HCEC 1CT (cell line): ENCODE measurements around the gene SDF2L1.

ENCODE experiments used
- DNase-seq: peaks from one replicate; pipeline ENCODE4 v3.0.0-alpha.2; 2017

The SDF2L1 gene

DNA sequence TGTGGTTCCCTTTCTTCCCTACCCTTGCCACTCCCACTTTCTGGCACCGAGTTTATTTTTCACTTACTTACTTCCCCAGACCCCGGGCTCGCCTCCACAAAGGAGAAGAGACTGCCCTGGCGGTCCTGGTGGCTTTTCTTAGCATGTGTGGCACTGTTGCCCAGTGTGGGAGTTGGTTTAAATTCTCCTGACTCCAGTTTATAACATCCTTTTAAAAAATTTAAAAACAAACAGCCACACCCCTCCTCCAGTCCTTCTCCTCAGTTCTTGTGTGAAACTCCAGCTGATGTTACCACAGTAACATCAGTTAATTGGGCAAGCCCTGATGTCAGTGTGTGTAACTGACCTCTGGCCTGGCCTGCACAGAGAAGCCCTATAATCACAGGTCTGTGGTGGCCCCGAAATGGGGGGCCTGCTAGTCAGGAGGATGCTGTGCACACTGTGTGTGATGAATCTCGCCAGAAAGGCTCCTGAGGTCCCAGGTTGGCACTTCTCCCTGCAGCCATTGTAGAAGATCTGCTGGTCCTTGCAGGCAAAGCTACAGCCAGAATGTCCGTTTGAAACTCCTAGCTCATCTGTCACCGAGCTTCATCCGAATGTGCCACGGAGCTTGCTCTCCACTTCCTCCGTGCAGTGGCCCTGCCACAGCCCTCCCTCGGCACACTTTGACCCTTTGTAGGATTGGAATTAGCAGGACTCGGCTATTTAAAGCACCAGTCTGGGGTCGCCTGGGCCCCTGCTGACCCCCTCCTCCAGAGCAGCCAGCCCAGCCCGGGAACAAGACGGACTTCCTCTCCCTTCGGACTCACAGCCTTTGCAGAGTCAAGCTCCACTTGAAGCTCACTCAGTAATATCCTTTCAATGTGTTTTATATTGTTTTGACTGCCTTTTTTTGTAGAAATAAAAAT lies 19.8 kb upstream of the SDF2L1 start:
- DNase-seq: no peak

DNA sequence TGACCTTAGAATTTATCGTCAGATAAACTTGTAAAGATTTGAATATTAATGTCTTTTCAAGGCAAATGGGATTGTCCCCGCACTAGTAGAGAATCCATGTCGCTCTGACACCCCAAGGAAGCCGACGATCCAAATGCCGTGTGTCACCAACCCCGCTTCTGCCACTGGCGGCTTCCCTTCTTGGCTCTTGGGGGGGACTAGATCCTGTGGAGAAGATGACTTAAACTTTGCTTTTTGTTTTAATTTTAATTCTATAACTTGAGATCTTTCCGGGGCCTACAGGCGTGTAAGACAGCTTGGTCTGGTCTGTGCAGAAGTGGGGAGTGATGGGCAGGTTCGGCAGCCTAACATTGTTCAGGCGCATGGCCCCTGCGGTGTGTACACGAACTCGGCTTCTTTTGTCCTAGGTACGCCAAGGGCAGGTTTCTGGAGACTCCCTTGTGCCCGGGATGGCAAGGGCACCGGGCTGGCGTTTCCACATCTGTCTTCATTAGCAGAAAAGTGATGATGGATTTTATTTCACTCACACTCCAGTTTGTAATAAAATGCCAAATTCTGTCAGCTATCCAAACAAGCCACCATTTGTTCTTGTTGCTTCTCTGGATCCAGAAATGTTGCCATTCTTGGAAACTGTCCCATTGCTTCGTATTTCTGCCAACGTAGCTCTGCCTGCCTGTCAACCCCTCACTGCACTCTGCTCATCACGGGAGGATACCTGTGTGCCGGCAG lies 19.0 kb upstream of the SDF2L1 start:
- no peak for DNase-seq

- DNase-seq: no peak
Measured at GRCh38 chr22:21623648-21623970, 18.5 kb upstream of the SDF2L1 start.

DNA sequence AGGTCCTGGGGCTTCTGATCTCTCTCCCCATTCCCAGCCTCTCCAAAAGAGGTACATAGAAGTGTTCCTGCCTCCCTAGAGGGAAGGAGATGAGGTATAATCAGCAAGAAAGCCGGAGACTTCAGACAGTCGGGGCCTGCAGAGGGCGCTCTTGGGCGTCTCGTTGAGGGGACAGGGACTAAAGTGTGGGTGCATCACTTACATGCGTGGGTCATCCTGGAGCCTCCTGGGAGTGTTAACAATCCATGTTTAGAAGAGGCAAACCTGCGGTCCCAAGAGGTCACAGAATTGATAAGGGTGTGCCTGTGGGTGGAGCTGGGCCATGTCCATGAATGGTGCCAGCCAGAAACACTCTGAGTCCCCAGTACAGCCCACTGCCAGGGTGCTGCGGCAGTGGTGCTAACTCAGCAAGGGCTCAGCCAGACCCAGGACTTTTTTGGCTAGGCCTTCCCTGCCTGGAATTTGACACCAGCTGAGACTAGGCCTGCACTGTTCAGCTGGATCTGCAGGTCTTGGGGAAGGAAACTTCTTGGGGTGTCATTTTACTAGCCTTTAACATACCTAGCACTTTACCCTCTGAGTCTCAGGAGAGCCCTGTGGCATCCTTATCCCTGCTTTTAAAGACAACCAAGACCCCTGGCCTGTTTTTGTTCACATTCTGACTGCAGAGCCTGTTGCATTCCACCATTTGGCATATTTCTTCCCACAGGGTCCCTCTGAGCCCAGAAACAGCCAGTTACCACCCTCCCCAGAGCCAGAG lies 17.8 kb upstream of the SDF2L1 start:
- DNase-seq: peak; percentile 18

GRCh38 chr22:21624880-21625791 lies 17.0 kb upstream of the SDF2L1 start:
- no peak for DNase-seq

- DNase-seq: no peak
Measured at GRCh38 chr22:21626073-21626734, 15.9 kb upstream of the SDF2L1 start.

DNA sequence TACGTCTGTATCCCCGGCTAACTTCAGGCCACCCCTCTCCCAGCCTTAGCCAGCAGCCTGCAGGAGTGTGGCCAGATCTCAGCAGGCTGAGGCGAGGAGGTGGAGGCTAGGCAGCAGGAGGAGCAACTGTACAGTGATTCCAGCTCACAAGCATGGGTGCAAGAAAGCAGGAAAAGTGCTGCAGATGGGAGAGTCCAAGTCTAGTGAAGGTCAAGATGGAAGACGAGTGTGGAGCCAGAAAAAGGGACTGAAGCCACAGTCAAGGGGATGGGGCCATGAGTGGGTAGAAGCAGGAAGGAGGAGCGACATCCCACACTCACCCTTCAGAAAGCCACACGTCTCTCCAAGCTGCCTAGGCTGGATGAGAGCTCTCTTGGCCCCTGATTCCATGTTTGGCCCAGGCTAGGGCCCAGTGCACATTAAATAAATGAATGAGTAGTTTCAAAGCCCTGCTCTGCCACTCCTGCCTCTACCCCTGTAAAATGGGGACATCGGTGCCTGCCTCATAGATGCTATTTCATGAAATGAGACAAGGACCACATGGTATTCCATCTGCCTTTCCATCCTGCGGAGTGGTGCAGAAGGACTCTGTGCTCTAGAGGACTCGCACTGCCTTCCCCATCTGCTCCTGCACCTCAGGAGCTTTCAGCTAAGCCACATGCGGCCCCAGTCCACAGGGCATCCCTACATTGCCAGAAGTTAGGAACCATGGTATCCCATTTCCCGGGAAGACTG lies 15.2 kb upstream of the SDF2L1 start:
- DNase-seq: no peak

- no peak for DNase-seq
Measured at GRCh38 chr22:21628386-21629254, 13.5 kb upstream of the SDF2L1 start.

DNA sequence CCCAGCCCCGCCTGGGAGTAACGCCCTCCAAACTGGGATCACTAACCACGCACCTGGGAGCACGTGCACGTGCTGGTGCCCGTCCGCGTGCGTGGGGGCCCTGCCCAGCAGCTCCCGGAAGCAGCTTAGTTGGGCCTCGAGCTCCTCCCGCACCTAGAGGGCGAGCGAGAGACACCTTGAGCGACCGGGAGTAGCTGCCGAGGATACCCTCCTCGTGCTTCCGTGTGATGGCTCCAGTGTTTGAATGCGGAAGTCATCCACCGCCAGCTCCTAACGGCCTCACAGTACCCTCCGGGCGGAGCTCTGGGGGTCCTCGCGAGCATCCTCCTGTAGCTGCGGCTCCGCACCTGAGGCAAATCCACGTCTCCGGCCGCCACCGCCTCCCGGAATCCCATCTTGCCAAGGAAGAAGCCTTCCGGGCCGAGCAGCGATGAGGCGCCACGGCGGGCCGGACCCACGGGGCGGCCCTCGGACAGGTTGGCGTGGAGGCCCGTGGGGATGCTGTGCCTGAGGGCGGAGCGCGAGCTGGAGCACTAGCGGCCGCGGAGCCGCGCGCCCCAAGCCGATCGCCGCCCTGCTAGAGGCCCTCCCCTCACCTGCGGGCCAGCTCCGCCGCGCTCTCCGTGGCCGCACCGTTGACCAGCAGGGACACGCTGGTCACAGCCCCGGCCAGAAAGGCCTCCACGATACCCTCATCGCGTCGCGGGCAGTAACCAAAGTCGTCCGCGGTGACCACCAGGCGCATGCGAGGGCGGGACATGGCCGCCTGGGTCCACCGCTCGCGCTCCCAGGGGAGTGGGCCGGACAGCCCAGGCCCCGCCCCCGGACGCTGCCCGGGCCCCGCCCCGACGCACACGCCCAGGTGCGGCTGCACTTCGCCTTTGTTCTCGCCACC lies 12.6 kb upstream of the SDF2L1 start, which contains the start of gene YDJC:
Gene YDJC, minus strand, starts transcription at position 768 of the 895 bp plus-strand sequence. Its CDS starts 8 bp downstream, at position 760.
- DNase-seq: peak; percentile 88

- DNase-seq: no peak
Measured at GRCh38 chr22:21631025-21631424, 11.1 kb upstream of the SDF2L1 start.

DNA sequence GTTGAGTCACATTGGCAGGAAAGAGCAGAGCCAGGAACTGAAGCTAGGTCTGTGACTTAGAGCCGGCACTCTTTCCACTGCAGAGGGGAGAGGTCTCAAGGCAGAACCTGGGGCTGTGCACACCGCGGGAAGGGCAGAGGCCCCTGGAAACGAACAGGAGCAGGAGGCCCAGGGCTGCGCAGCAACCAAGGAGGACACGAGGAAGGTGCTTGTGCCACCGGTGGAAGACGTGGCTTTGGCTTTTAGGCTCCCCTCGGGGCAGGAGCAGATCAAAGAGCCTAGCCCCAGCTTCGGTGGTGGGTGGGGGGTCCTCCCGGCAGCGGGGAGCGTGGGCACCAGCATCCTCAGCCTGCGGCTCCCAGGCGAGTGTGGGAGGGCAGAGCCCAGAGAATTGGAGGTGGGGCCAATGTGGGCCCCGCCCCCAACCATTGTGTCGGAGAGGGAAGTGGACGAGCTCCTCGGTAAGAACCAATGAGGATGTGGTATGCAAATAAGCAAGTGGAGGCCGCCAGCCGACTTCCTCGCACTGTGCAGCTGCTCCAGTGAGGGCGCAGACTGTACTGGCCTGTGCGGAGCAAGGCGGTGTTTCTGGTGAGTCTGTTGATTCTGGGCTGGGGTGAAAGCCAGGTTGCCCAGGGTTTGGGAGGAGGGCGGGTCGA lies 9.7 kb upstream of the SDF2L1 start, which contains the start of gene CCDC116:
Gene CCDC116, plus strand, starts transcription at position 524 of the 659 bp plus-strand sequence. CDS start 422 bp downstream, outside the sequence.
- no peak for DNase-seq

- no peak for DNase-seq
Measured at GRCh38 chr22:21632931-21633330, 9.2 kb upstream of the SDF2L1 start.

GRCh38 chr22:21633481-21633880 lies 8.6 kb upstream of the SDF2L1 start:
- no peak for DNase-seq

- no peak for DNase-seq
Measured at GRCh38 chr22:21634081-21634480, 8.0 kb upstream of the SDF2L1 start.

DNA sequence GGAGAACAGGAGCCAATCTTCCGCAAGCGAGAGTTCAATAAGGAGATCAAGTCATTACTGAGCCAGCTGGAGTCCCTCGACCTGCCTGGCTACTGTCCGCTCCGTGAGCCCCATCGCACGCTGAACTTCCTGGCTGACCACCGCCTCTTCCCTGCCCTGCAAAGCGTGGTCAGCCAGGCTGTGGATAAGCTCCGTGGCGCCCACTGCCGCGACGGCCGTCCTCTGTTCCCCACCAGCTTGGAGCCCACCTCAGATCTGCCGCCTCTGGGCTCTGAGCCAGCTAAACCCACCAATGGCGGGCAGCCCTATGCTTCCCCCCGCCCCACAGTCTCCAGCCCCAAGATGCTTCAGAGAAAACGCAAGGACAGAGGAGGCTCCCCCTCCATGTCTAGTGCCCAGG lies 7.3 kb upstream of the SDF2L1 start:
- DNase-seq: no peak

DNA sequence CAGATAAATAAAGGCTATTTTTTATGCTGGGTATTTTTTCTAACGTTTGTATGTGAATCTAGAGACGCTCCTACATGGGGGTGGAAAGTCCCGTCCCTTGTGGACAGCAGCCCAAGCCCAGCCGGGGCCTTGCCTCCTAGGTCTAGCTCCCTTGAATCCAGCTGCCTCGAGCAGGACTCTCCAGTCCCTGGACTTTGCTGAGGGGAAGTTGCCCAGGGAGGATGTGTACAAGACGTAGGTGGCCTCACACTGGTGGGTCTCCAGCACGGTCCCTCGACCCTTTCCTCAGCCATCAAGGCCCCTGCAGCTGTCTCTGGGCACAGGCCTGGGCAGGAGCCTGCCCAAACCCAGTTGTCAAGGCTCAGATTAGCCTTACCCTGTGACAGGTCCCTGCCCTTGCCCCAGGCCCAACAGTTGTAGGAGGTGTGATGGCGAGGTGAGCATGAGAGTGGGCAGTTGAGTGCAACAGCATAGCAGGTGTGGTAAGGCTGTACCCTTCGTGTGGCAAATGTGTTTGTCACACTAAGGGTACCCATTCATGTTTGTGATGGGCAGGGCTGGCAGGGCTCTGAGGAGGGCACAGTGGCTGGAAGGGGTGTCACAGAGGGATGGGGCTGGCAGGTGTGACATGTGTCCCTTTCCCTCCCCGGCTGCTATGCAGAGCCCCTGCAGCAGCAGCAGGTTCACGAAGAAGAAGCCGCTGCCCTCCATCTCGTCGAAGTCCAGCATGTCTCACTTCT lies 6.2 kb upstream of the SDF2L1 start:
- no peak for DNase-seq

DNA sequence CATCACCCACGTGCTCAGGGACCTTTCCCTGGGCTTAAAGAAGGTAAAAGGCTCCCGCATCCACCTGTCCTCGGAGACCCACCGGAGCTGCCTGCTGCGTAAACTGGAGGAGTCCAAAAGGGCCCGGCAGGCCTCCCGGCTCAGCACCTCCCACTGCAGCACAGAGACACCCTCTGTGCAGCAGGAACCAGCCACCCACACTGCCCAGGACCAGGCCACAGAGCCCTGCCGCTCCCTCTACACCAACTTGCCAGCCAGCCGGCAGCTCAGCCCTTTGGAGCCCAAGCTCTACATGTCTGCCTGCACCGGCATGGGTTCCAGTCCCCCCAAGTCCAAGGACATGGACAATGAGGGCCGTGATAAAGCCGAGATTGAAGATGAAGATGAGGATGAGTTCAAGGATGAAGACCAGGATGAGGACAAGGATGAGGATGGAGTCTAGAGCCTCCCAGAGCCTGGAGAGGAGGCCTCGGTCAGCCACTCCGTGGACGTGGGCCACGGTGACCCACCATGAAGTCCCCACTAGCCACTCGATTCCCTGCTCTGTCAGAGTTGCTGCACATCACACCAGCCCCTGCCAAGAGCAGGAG lies 5.4 kb upstream of the SDF2L1 start:
- DNase-seq: no peak
